Suppressor macrophage (primary cell): ENCODE results near the gene FAM98B.

Experiments used
- DNase-seq, 4 experiments: peaks; one replicate each; pipeline ENCODE4 v3.0.0-alpha.2; 2020 to 2022

Gene FAM98B

GRCh38 chr15:38508647-38509046 lies 54.7 kb downstream of the FAM98B start:
- DNase-seq: no peak

- no peak for DNase-seq
Measured at GRCh38 chr15:38509152-38509551, 55.2 kb downstream of the FAM98B start.

DNA sequence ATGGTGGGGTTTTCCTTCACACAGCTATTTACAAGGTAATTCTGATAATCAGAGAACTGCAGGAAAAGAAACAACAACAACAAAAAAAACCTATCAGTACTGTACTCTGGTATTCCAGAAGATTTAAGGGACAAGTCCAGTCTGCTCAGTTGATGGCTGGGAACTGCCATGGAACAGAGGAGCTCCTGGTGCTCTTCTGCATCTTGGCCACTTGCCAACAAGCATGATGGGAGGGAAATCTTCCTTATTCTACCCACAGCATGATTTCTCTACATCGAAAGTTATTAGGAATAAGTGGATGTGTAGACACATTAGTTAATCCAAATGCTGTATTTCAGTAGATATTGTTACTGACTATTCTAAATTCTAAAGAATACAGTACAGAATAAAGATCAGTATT lies 59.0 kb downstream of the FAM98B start:
- DNase-seq: peak in 1 of 4 experiments; percentile 16

DNA sequence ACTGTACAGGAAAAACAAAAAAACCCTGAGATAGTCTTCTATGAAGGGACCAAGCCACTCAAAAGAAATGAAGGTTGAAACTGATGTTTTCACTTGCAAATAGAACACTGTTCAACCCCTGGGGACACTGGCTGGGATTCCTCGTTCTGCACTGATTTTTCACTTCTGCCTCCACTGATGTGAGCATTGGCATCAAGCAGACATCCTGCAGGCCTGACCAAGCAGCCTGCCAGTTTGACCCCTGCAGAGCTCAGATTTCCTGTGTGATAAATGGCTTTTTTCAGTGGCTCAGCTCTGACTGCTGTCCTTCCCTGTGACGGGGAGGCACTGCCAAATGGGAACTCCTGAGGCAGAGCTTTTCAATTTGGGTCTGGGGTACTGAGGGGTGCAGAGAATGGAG lies 60.7 kb downstream of the FAM98B start:
- no peak for DNase-seq

GRCh38 chr15:38516626-38517025 lies 62.7 kb downstream of the FAM98B start:
- DNase-seq: no peak

DNA sequence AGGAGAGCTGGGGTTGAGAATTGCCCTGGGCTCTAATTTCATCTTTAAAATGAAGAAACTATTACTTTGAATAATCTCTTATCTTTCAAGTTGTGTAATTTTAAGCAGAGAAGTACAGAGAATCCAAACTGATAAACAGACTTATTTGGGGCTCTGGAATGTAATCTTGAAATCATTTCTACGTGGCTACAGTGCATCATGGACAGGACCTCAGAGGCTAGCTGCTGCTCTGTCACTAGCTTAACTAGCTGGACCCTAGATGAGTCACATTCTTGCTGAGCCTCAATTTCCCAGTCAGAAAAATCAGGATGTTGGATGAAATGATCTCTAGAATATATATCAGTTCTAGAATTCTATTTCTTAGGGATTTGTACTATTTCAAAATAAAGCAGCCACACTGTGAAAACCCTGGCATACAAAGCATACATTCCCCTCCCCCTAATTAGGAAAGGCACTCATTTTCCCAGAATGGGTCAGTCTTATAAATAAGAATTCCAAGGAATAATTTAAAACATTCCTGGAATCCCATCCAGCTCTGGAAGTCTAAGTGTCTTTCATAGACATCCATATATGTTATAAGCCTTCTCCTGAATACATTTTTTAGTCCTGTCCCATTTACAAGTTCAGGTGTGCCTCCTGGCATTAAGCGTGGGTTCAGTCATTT lies 63.5 kb downstream of the FAM98B start:
- no peak for DNase-seq

DNA sequence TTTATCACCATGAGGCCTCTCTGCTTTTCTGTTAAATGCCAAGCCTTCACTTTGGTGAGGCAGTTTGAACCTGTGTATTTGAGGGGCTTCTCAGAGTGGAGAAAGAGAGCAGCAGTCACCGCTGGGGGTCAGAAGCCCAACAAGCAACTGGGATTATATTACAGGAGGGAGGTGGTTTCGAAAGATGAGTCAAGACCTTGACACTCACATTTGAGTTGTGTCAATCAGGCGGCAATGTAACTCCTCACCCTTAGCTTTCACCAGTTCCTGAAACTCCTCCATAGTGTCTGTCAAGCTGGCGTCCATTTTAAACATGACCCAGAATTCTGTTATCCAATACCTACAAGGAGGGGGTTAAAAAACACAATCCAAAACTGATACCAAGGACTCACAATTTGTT lies 64.2 kb downstream of the FAM98B start:
- DNase-seq: no peak

GRCh38 chr15:38520035-38520434 lies 66.1 kb downstream of the FAM98B start:
- no peak for DNase-seq

GRCh38 chr15:38521316-38521715 lies 67.4 kb downstream of the FAM98B start:
- DNase-seq: peak in 1 of 4 experiments; percentile 8

- peak in 2 of 4 experiments; percentile 13 to 16 for DNase-seq
Measured at GRCh38 chr15:38522922-38523321, 69.0 kb downstream of the FAM98B start.

- DNase-seq: no peak
Measured at GRCh38 chr15:38524156-38524555, 70.2 kb downstream of the FAM98B start.

GRCh38 chr15:38525489-38525888 lies 71.6 kb downstream of the FAM98B start:
- DNase-seq: no peak

DNA sequence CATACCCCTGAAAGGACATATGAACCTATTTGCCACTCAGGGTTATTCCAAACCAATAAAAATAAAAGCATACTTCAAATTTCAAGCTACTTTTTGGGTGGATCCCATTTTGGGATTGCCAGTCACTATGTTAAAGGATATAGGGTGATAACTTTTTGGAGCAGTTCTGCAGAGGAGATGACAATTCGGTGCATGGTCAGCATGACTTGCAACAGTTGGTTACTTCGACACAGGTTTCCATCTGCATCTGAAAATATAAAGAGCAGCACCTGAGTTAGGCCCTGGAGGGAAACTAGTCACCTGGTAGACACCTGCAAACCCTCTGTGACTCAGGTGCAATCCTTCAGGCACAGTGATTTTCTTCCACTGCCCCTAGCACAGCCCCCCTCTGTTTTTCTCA lies 72.2 kb downstream of the FAM98B start:
- no peak for DNase-seq

DNA sequence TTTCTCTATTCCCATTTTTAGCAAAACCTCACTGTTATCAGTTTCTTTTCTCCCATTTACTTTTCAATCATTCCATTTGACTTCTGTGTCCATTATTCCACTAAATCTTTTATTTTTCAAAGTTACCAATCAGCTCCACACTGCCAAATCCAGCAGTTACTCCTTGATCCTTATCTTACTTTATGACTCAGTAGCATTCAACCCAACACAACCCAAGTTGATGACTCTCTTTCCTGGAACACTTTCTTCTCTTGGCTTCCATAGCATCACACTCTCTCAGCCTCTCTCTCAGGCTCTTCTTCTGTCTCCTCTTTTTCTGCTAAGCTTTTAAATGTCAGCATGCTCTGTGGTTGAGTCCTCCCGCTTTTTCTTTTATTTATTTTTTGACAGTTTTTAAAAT lies 74.4 kb downstream of the FAM98B start:
- no peak for DNase-seq

- DNase-seq: peak; percentile 8 to 35 (median 18)
Measured at GRCh38 chr15:38530113-38530512, 76.2 kb downstream of the FAM98B start.

DNA sequence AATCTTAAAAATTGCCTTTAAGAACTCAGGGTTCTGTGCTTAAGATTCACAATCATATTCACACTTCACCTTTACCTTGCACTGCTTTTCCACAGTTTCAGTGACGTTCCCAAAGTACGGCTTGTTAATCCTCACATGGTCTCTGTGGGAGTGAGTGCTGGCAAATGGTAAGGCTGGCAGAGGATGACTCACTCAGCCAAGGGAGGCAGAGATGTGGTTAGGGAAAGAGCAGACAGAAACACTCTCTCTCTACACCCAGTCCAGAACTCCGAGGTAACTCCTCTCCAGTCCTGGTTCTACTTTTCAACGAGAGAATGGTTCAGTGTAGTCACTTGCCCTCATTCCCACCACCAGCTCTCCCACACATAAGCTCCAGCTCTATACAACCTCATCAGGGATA lies 77.6 kb downstream of the FAM98B start:
- DNase-seq: no peak

- DNase-seq: no peak
Measured at GRCh38 chr15:38532728-38533127, 78.8 kb downstream of the FAM98B start.

DNA sequence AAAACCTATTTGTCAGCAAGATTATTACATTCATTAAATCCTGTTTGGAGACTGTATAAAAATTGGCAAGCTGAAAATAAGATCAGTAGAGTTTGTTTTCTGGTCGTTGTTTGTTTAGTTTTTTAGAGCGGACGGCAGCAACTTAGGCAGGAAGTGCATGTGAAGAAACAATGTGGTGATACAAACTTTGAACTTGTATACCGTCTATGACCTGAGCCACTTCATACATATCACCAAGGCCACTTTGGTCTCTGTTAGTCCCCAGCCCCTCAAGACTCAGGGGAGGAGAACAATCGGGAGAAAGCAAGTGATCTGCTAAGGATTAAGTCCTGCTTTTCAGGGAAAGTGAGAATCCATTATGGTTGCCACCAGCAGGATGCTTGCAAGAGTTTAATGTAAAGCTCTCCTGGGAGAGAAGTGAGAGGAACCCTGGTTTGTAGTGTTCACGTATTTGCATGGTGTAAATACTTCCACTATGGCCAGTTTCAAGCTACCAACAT lies 79.5 kb downstream of the FAM98B start:
- no peak for DNase-seq

DNA sequence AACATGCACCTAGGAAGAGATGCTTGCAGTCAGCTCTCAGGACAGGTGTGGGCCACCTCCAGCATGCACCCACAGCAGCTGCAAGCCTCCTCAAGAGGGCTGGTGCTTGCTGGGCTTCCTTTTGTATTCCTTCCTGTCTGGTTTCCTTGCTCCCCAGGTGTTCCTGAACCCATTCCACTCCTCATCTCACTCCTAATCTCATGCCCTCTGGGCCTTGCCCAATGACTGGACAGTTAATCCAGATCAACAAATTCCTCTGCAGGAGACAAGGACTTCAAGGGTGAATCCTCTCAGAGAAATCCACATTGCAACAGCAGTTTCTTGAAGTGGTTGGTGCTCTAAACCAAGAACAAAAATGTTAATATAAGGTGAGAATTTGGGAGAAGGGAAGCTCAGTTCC lies 80.0 kb downstream of the FAM98B start:
- no peak for DNase-seq

- DNase-seq: no peak
Measured at GRCh38 chr15:38534691-38535090, 80.8 kb downstream of the FAM98B start.

- DNase-seq: no peak
Measured at GRCh38 chr15:38535491-38536200, 81.7 kb downstream of the FAM98B start.

- DNase-seq: no peak
Measured at GRCh38 chr15:38536201-38536676, 82.3 kb downstream of the FAM98B start.
